Brain pericyte (primary cell): ENCODE results near the gene ANKS1B.
"Not testable (repeated sequence)": the region's sequence is repeated elsewhere in the genome, so short reads cannot be mapped to it uniquely, and the experiment has no call there.

Experiments
- DNase-seq: peaks from one replicate; pipeline ENCODE4 v3.0.0-alpha.2; 2012; ENCODE audit warnings: low read depth, low spot score

Gene ANKS1B

DNA sequence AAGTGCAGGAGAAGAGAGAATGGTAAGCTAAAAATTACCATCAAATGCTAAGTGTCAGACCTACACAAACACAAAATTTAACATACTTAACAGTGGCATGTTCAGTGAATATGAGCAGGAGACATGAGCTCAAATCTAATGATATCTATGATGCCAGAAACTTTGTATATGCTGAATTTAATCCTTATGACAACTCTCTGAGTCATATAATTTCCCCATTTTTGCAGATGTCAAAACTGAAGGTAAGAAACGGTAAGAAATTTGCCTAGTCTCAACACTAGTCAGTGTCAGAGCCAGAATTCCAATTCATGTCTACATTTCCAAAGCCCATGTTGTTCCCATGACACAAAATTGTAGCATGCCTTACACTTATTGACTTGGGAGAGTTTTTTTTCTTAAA lies 963.9 kb downstream of the ANKS1B start:
- no peak for DNase-seq

DNA sequence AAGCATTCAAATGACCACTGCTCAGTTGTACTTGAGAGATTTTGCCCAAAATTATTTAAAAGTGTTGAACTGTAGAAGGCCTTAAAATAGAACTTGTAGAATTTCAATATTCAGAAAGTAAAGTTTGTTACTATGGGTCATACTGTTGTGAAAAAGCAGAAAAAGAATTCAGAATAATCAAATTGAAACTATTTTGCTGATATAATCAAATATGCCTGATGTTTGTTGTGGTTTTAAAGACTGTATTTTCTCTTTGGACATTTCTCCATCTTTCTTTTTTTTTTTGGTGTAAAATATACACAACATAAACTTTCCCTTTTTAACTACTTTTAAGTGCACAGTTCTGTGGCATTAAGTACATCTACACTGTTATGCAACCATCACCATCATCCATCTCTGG lies 964.9 kb downstream of the ANKS1B start:
- DNase-seq: no peak

GRCh38 chr12:99017971-99018370 lies 966.8 kb downstream of the ANKS1B start:
- DNase-seq: no peak

GRCh38 chr12:99009654-99010296 lies 975.0 kb downstream of the ANKS1B start:
- DNase-seq: no peak

DNA sequence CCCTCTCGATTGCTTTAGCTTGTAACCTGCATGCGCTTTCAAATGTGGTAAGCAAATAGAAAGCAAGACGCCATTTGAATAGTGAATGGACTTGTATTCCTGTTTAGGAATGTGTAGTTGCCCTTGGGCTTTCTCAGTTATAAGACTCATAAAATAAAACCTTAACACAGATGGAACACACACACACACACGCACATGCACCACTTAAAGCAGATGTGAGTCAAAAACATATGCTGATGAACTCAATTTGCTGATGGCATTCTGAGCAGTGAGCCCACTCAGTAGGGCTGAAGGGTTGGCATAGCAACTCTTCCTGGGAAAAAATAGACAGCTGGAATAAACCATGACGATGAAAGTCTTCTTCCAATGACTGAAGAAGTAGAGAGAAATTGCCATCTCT lies 979.1 kb downstream of the ANKS1B start:
- no peak for DNase-seq

- DNase-seq: no peak
Observed at GRCh38 chr12:99004799-99005466, 979.8 kb downstream of the ANKS1B start.

GRCh38 chr12:99002731-99003130 lies 982.0 kb downstream of the ANKS1B start:
- DNase-seq: no peak

GRCh38 chr12:99002156-99002555 lies 982.6 kb downstream of the ANKS1B start:
- no peak for DNase-seq

- DNase-seq: no peak
Observed at GRCh38 chr12:98999559-98999958, 985.2 kb downstream of the ANKS1B start.

DNA sequence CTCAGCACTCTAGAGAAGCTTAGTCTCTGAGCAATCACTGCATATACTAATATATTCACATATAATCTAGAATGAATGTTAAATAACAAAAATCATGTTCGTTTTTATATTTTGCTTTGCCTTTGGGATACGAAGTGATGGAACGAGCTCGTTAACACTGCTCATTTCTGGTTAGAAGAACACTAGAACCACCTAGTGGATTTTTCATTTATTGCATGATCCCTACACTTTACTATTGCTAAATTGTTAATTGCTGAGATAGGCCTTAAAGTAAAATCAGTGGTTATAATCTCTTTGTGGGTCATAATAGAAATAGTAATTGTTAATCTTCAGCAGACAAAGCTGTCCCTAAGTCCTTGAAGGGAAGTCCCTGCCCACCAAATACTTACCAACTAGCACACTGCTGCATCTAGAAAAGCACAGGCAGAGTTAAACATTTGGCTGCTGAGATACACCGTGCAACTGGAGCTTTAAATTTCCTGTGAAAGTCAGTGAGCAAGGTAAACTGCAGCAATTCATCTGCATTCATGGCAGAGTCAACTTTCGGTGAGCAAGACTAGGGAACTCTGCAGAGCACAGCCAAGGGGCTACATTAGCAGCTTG lies 985.9 kb downstream of the ANKS1B start:
- peak; percentile 1 for DNase-seq

- DNase-seq: no peak
Observed at GRCh38 chr12:98997899-98998298, 986.8 kb downstream of the ANKS1B start.

- DNase-seq: no peak
Observed at GRCh38 chr12:98990648-98991047, 994.1 kb downstream of the ANKS1B start.

DNA sequence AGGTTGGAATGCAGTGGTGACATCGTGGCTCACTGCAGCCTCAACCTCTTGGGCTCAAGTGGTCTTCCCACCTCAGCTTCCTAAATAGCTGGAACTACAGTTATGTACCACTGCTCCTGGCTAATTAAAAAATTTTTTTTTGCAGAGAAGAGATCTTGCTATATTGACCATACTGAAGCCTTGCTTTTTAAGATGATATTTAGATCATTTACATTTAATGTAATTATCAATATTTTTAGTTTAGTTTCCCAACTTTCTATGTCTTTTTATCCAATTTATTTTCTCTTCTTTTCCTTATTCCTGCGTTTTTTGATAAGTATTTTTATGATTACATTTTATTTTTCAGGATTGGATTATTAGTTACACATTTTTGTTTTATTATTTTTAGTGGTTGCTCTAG lies 999.6 kb downstream of the ANKS1B start:
- DNase-seq: no peak

GRCh38 chr12:98983647-98984046 lies 1001.1 kb downstream of the ANKS1B start:
- DNase-seq: no peak

- DNase-seq: no peak
Observed at GRCh38 chr12:98980508-98980907, 1004.2 kb downstream of the ANKS1B start.

DNA sequence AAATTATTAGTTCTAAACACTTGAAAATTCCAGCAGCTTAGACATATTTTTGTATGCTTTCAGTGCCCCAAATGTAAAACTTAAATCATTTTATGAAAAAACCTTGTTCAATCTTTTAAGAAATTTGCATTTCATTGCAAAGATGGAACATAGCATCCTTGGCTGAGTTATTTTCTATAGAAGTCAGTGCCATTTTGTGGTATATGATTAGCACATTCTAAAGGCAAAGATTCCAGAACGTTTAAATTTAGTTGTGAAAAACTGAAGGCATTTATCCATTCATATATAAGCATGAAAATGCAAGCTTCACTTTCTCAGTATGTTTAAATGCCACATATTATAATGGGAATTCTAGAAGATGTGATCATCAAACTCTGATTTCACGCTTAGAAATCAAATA lies 1007.5 kb downstream of the ANKS1B start:
- no peak for DNase-seq

- no peak for DNase-seq
Observed at GRCh38 chr12:98974767-98975381, 1009.9 kb downstream of the ANKS1B start.

DNA sequence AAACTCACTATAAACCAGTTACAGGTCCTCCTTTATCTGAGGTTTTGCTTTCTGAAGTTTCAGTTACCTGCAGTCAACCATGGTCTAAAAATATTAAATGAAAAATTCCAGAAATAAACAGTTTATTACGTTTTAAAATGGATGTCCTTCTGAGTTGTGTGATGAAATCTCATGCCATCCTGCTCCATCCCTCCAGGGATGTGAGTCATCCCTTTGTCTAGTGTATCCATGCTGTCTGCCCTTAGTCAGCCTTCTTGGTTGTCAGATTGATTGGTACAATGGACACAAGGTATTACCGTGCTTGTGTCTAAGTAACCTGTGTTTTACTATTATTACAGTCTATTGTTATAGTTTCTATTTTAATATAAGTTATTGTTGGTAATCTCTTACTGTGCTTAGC lies 1011.3 kb downstream of the ANKS1B start:
- DNase-seq: no peak

DNA sequence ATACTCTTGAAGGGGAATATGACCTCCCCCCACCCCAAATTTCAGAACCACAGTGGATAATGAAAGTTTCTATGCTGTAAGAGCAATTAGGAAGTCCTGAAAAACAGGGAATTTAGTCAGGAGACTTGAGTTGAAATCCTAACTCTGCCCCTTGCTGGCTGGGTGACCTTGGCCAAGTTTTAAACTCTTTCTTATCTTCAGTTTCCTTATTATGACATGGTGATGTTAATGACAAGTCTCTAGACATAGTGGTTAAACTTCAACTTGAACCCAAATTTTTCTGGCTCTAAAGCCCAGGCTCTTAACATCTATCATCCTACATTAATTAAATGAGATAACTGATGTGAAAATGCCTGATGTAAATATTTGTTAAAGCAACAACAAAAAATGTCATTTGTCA lies 1013.8 kb downstream of the ANKS1B start:
- no peak for DNase-seq

DNA sequence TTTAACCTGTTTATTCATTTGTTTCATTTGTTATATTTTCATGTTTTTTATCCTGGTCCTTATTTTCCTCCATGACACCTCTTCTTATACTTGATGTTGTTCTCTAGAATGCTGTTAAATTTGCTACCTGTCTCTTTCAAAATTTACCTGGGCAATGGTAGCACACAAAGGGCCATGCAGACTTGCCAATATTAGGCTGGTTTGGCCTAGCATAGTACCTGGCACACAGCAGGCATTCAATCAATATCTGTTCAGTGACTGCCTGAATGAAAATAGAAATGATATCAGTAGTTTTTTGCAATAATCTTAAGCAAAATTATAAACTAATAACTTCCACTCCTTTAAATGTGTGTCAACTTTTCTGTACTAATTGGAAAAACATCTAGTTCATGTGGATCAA lies 1014.5 kb downstream of the ANKS1B start:
- no peak for DNase-seq

DNA sequence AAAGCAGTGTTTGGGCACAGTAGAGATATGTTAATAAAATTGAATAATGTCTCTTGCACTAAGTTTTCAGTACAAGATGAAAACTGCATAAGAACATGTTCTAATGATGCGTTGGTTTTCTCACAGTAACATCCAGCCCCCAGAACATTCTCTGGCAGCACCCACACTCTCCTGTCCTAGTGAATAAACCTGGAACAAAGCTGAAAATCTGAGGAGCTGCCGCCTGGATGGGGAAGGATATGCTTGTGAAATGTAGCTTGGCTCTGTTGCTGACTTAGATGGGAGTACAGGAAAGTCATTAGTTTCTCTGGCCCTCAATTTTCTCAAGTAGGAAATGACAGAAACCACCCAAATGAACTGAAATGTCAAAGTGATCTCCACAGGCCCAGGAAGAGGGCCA lies 1015.8 kb downstream of the ANKS1B start:
- DNase-seq: no peak

GRCh38 chr12:98957135-98957534 lies 1027.6 kb downstream of the ANKS1B start:
- not testable (repeated sequence) for DNase-seq

- no peak for DNase-seq
Observed at GRCh38 chr12:98955284-98955683, 1029.5 kb downstream of the ANKS1B start.
